Suppressor macrophage (primary cell): ENCODE data around the gene UCN.

ENCODE experiments used
- DNase-seq, 4 experiments: peaks; one replicate each; pipeline ENCODE4 v3.0.0-alpha.2; 2020 to 2022

The UCN gene

DNA sequence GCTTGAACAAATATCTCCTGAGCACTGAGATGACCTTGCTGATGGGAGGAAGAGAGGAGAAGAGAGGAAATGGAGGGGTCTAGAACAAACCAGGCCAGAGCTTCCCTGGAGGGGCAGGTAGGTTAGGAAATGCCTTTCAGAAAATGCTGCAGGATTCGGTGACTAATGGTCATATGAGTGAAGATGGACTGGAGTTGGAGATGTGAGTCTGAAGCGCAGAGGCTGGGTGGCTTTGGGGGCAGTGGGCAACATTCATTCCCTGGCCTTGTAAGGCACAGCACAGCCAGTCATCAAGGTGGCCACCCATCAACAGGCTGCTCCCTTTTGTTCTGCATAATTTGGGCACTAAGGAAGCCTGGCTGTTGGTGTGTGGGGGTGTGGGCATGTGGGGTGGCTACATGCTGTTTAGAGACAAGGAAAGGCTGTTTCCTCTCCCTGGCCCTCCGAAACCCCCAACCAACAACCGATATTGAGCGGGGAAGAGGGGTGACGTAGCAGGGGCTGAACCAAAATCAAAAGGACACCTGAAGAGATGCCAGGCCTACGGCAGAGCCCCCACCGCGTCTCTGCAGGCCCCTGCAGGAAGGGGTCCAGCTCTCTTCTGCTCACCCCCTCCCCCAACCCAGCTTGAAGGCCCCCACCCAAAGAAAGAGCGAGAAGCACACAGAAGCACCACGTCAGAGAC lies 46.9 kb downstream of the UCN start:
- DNase-seq, result no peak

DNA sequence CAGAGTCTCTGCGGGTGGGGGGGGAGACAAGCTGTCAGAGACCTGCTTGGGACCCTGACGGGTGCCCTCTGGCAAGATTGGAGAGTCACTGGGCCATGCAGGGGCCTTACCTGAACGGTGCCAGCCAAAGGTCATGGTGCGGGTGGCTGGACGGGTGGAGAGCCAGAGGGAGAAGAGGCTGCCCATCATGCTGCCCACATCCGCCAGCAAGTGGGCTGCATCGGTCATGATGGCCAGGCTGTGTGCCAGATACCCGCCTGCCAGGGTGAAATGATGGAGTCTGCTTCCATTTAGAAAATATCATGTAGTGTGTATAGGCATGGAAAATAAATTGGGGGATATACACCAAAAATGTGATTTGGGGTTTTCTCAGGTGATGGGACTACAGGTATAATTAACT lies 50.2 kb downstream of the UCN start:
- DNase-seq, result no peak
